GM06990 (cell line): ENCODE measurements around the gene BPIFA3.
A peak's percentile ranks its signal among the peaks of the same experiment; 100 is the strongest.

Source experiments
- DNase-seq: peaks from one replicate; pipeline ENCODE4 v3.0.0-alpha.2; 2011; ENCODE audit not compliant: insufficient read length; ENCODE audit errors: extremely low read depth
- H3K27me3 ChIP-seq: replicated peaks from 2 replicates; pipeline ENCODE4 v1.6.0; 2011; ENCODE audit warnings: low read length; ENCODE audit not compliant: control insufficient read depth, insufficient read depth
- H3K36me3 ChIP-seq: 2 replicates; pipeline ENCODE4 v1.5.1; 2011; ENCODE audit warnings: low read length; ENCODE audit not compliant: control insufficient read depth, insufficient read depth
- H3K4me3 ChIP-seq: replicated peaks from 2 replicates; pipeline ENCODE4 v1.5.1; 2011; ENCODE audit warnings: low read depth, mild to moderate bottlenecking, control low read depth, low read length
- CTCF ChIP-seq: IDR thresholded peaks from 2 replicates; pipeline ENCODE4 v1.5.1; 2011; ENCODE audit warnings: low read length, control low read depth, mild to moderate bottlenecking, inconsistent platforms; ENCODE audit not compliant: insufficient read depth, poor library complexity, severe bottlenecking

BPIFA3 gene

GRCh38 chr20:33199026-33199425 lies 18.1 kb upstream of the BPIFA3 start:
- no peak for DNase-seq
- Histone ChIP-seq H3K4me3 (no peak overlapping the region), H3K36me3 (no peaks in the 10 kb centered on the region), H3K27me3 (no peaks in the 10 kb centered on the region)
- no peak for TF ChIP-seq CTCF

GRCh38 chr20:33202451-33202850 lies 14.7 kb upstream of the BPIFA3 start:
- no peaks in the 10 kb centered on the region; the same call in 1 of the 2 replicates for H3K27me3 ChIP-seq
- H3K4me3 ChIP-seq = no peak overlapping the region
- TF ChIP-seq CTCF = no peak
- H3K36me3 ChIP-seq = no peaks in the 10 kb centered on the region
- no peak for DNase-seq

GRCh38 chr20:33203444-33203843 lies 13.7 kb upstream of the BPIFA3 start:
- no peak for TF ChIP-seq CTCF
- Histone ChIP-seq H3K27me3 (no peaks in the 10 kb centered on the region; the same call in 1 of the 2 replicates), H3K4me3 (no peak overlapping the region)

GRCh38 chr20:33209789-33210188 lies 7.4 kb upstream of the BPIFA3 start:
- no peak for DNase-seq
- Histone ChIP-seq H3K4me3 (no peak overlapping the region), H3K27me3 (no peaks in the 10 kb centered on the region; the same call in none of the 2 replicates), H3K36me3 (no peaks in the 10 kb centered on the region)
- TF ChIP-seq CTCF = no peak

More at GRCh38 chr20:33203444-33203843, 13.7 kb upstream of the BPIFA3 start:
- H3K36me3 ChIP-seq = no peaks in the 10 kb centered on the region
- DNase-seq = no peak

GRCh38 chr20:33210371-33210770 lies 6.8 kb upstream of the BPIFA3 start:
- H3K27me3 ChIP-seq = no peaks in the 10 kb centered on the region; the same call in none of the 2 replicates
- no peak for TF ChIP-seq CTCF
- H3K4me3 ChIP-seq = no peak overlapping the region
- DNase-seq = no peak
- H3K36me3 ChIP-seq = no peaks in the 10 kb centered on the region

- peak; percentile 68 for TF ChIP-seq CTCF
- no peak for DNase-seq
- H3K4me3 ChIP-seq = no peak overlapping the region
- H3K36me3 ChIP-seq = no peaks in the 10 kb centered on the region
- no peaks in the 10 kb centered on the region; the same call in 1 of the 2 replicates for H3K27me3 ChIP-seq
These were observed 5.2 kb upstream of the BPIFA3 start for GRCh38 chr20:33211817-33212424.
